HG02763 (cell line): ENCODE results near the gene HIF1A.
"Not testable (repeated sequence)": the region's sequence is repeated elsewhere in the genome, so short reads cannot be mapped to it uniquely, and the experiment has no call there.

Source experiments
- ATAC-seq: cut with Tn5 transposase; IDR thresholded peaks from one replicate; pipeline ENCODE4 v1.9.1; 2021; ENCODE audit warnings: mild to moderate bottlenecking, moderate library complexity; ENCODE audit not compliant: unreplicated experiment

Gene HIF1A

GRCh38 chr14:61706096-61706690 is 10.9 kb downstream of the HIF1A start:
- no peak for ATAC-seq

DNA sequence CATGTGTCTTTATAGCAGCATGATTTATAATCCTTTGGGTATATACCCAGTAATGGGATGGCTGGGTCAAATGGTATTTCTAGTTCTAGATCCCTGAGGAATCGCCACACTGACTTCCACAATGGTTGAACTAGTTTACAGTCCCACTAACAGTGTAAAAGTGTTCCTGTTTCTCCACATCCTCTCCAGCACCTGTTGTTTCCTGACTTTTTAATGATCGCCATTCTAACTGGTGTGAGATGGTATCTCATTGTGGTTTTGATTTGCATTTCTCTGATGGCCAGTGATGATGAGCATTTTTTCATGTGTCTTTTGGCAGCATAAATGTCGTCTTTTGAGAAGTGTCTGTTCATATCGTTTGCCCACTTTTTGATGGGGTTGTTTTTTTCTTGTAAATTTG is 12.5 kb downstream of the HIF1A start:
- ATAC-seq, result not testable (repeated sequence)

DNA sequence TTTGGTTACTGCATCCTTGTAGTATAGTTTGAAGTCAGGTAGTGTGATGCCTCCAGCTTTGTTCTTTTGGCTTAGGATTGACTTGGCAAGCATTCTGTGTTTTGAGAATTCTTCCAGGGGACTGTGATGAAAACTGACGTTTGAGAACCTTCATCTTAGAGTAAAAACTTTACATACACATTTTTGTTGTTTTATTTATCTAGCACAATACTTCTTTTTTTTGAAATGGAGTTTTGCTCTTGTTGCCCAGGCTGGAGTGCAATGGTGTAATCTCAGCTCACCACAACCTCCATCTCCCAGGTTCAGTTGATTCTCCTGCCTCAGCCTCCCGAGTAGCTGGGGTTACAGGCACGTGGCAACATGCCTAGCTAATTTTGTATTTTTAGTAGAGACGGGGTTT is 13.4 kb downstream of the HIF1A start:
- not testable (repeated sequence) for ATAC-seq

DNA sequence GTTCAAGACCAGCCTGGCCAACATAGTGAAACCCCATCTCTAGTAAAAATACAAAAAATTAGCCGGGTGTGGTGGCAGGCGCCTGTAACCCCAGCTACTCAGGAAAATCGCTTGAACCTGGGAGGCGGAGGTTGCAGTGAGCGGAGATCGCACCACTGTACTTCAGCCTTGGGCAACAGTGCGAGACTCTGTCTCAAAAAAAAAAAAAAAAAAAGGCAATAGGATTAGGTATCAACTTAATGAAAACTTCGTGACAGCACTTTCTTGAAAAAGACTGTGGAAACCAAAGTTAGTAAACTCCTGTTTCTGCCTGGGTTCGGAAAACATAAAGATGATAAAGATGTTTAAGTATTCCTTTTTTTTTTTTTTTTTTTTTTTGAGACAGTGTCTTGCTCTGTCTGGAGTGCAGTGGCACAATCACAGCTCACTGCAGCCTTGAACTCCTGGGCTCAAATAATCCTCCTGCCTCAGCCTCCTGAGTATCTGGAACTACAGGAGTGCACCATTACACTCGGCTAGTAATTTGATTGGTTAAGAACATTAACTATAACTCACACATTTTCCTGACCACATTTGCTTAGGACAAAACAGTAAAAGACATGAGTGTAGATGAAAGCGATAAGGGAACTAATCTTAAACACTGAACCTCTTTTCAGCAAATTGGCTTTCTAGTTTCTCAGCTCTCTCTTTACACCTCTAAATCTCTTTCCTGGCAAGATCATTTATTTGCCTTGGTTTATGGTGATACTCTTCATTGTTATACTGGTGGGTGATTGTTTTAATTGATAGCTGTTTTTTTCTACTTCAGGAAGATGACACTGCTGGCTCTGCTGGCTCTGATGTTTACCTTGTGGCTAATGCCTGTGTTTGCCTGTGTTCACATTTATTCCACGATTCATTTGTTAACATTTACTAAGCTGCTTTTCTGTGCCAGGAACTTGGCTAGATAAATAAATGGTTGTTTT is 15.8 kb downstream of the HIF1A start:
- no peak for ATAC-seq

DNA sequence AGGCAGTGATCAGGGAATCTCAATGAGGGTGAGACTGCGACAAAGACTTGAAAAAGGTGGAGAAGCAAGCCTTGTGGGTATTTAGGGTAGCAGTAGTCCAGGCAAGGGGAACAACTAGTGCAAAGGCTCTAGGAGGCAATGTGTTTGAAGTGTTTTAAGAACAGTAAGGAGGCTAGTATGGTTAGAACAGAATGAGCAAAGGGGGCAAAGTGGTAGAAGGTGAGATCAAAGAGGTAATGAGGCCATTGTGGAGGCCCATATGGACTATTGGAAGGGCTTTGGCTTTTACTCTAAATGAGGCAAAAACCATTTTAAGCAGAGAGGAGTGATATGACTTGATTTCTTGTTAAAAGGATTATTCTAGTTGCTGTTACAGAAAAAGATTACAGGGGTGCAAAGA is 16.8 kb downstream of the HIF1A start:
- no peak for ATAC-seq

DNA sequence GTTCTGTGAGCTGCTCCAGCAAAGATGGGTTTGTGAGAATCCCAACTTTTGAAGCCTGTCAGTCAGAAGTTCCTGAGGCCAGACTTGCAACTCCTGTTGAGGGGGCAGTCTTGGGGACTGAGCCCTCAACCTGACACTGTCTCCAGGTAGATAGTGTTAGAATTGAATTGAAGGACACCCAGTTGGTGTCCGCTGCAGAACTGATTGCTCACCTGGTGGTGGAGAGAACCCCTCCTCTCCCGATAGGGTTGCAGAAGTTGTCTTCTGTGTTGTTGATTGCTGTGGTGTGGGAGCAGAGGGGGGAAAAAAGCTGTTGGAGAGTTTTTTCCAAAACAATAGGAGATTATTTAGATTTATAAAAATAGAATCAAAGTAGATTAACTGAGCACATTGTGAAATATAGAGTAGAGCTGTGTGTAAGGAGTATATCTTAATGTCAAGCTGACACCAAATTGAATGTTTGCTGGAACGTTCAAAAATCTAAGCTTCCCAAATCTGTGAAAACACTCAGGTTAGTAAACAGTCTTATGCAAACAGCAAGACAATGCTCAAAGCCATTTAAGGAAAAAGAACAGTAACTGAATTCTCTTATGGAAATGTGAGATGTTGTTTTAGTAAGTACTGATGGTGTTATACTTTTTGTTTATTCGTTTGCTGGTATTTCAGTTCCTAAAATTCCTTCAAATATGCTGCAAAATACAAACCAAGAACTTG is 18.6 kb downstream of the HIF1A start:
- no peak for ATAC-seq

- ATAC-seq, result no peak
These were observed 21.6 kb downstream of the HIF1A start for GRCh38 chr14:61716956-61717355.

DNA sequence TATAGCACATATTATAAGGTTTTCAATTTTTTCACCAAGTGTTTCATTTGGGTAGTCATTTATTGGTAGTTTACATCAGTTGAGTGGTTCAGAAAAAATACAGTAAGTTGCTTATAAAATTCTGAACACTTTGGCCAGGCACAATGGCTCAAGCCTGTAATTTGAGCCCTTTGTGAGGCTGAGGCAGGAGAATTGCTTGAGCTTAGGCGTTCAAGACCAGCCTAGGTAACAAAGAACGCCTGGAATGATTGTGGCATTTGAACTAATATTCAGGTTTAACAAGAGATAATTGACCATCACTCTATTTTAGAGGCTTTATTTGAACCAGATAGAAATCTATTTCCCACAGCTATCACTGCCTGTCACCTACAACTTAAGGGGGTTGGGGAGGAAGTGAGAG is 22.7 kb downstream of the HIF1A start:
- no peak for ATAC-seq

GRCh38 chr14:61719344-61720293 is 24.3 kb downstream of the HIF1A start:
- peak; percentile 40 for ATAC-seq

- ATAC-seq, result no peak
These were observed 25.0 kb downstream of the HIF1A start for GRCh38 chr14:61720294-61720661.

DNA sequence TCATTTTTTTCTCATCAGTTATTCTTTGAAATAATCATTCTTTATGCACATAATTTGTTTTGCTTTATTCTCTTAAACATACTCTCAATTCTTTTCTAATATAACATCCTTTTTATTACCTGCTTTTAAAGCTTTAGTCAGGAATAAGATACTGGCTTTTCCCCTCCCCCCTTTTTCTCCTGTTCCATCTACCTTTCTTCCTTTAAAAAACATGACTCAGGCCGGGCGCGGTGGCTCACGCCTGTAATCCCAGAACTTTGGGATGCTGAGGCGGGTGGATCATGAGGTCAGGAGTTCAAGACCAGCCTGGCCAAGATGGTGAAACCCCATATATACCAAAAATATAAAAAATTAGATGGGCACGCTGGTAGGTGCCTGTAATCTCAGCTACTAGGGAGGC is 25.4 kb downstream of the HIF1A start:
- ATAC-seq, result no peak

- no peak for ATAC-seq
These were observed 28.8 kb downstream of the HIF1A start for GRCh38 chr14:61724133-61724532.

- ATAC-seq, result no peak
These were observed 31.7 kb downstream of the HIF1A start for GRCh38 chr14:61726778-61727658.

GRCh38 chr14:61730756-61731373 is 35.6 kb downstream of the HIF1A start:
- ATAC-seq, result no peak

DNA sequence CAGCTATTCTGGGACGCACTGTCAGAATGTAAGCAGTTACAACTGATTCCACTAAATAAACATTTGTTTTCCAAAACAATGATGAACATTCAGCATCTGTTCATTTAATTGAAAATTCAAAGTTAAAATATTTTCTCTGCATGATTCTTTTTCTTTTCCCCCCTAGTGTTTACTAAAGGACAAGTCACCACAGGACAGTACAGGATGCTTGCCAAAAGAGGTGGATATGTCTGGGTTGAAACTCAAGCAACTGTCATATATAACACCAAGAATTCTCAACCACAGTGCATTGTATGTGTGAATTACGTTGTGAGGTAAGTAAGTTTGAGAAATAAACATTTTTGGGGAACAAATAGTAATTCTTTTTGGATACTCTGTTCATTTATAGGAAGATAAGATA is 38.7 kb downstream of the HIF1A start:
- ATAC-seq, result no peak

DNA sequence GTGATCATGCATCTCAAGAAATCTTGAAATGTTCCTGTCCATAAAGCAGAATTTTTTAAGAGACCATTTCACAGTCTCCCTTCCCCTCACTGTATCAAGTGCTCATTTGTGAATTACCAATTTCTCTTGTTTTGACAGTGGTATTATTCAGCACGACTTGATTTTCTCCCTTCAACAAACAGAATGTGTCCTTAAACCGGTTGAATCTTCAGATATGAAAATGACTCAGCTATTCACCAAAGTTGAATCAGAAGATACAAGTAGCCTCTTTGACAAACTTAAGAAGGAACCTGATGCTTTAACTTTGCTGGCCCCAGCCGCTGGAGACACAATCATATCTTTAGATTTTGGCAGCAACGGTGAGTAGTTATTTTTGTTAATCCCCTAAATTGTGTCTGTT is 41.4 kb downstream of the HIF1A start:
- no peak for ATAC-seq

GRCh38 chr14:61737915-61738314 is 42.6 kb downstream of the HIF1A start:
- no peak for ATAC-seq

- ATAC-seq, result no peak
These were observed 43.8 kb downstream of the HIF1A start for GRCh38 chr14:61739133-61739532.

DNA sequence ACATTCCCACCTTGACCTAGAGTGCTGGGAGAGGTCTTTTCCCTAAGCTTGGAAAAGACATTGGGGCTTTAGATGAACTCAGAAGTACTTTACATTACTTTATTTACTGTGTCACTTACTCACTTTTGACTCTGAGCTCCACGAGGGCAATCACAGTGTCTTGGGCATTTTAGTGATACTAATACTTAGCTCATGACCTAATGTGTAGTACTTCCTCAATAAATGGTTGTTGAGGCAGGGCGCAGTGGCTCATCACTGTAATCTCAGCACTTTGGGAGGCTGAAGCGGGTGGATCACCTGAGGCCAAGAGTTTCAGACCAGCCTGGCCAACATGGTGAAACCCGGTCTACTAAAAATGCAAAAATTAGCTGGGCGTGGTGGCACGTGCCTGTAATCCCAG is 47.1 kb downstream of the HIF1A start:
- no peak for ATAC-seq
